ENCODE data around the gene S100A3. TPM values are rescaled to one million over a fixed set of nuclear protein-coding genes. Genes with fewer than 3 reads are reported as not detected.
"Not testable (repeated sequence)": the region's sequence is repeated elsewhere in the genome, so short reads cannot be mapped to it uniquely, and the experiment has no call there.

S100A3 gene
- total RNA-seq, 1 donor from 2014 or later: 0.46 TPM

GRCh38 chr1:153531638-153532037 lies 17.4 kb downstream of the S100A3 start:
- Mint-ChIP-seq H3K4me3 (ENCODE audit: low read depth) (no peak overlapping the region), H3K27me3 (no peaks in the 10 kb centered on the region), H3K9me3 (ENCODE audit: low read depth) (no peaks in the 10 kb centered on the region), H3K27ac (no peak overlapping the region), H3K4me1 (ENCODE audit: low read depth) (peaks cover 22% of the 10 kb centered on the region), H3K36me3 (ENCODE audit: insufficient read depth) (no peaks in the 10 kb centered on the region)
- no peak for DNase-seq (ENCODE audit: low spot score, unreplicated experiment)
- no peak for TF ChIP-seq CTCF (IDR thresholded peaks at IDR 0.05; ENCODE audit: unreplicated experiment)

- H3K27me3 Mint-ChIP-seq: no peaks in the 10 kb centered on the region
- no peak for DNase-seq (ENCODE audit: low spot score, unreplicated experiment)
- no peaks in the 10 kb centered on the region for H3K9me3 Mint-ChIP-seq (ENCODE audit: low read depth)
- no peak overlapping the region for H3K27ac Mint-ChIP-seq
- TF ChIP-seq CTCF (IDR thresholded peaks at IDR 0.05; ENCODE audit: unreplicated experiment): no peak
- H3K4me1 Mint-ChIP-seq (ENCODE audit: low read depth): peaks cover 19% of the 10 kb centered on the region
- no peak overlapping the region for H3K4me3 Mint-ChIP-seq (ENCODE audit: low read depth)
- no peaks in the 10 kb centered on the region for H3K36me3 Mint-ChIP-seq (ENCODE audit: insufficient read depth)
Measured at GRCh38 chr1:153527683-153528040, 21.4 kb downstream of the S100A3 start.

- Mint-ChIP-seq H3K27ac (no peak overlapping the region), H3K9me3 (ENCODE audit: low read depth) (no peaks in the 10 kb centered on the region), H3K27me3 (no peaks in the 10 kb centered on the region), H3K4me3 (ENCODE audit: low read depth) (no peak overlapping the region), H3K36me3 (ENCODE audit: insufficient read depth) (no peaks in the 10 kb centered on the region), H3K4me1 (ENCODE audit: low read depth) (peaks cover 14% of the 10 kb centered on the region)
- no peak for TF ChIP-seq CTCF (IDR thresholded peaks at IDR 0.05; ENCODE audit: unreplicated experiment)
- DNase-seq (ENCODE audit: low spot score, unreplicated experiment): no peak
Measured at GRCh38 chr1:153527023-153527682, 21.9 kb downstream of the S100A3 start.

GRCh38 chr1:153526132-153526543 lies 22.9 kb downstream of the S100A3 start:
- H3K27me3 Mint-ChIP-seq: no peaks in the 10 kb centered on the region

GRCh38 chr1:153525088-153525728 lies 23.9 kb downstream of the S100A3 start:
- Mint-ChIP-seq H3K36me3 (ENCODE audit: insufficient read depth) (no peaks in the 10 kb centered on the region), H3K27me3 (no peaks in the 10 kb centered on the region), H3K4me3 (ENCODE audit: low read depth) (no peak overlapping the region), H3K9me3 (ENCODE audit: low read depth) (no peaks in the 10 kb centered on the region), H3K4me1 (ENCODE audit: low read depth) (peaks cover 24% of the 10 kb centered on the region), H3K27ac (peak overlapping the region; percentile 37)
- TF ChIP-seq CTCF (IDR thresholded peaks at IDR 0.05; ENCODE audit: unreplicated experiment): no peak
- DNase-seq (ENCODE audit: low spot score, unreplicated experiment): no peak

More at GRCh38 chr1:153526132-153526543, 22.9 kb downstream of the S100A3 start:
- TF ChIP-seq CTCF (IDR thresholded peaks at IDR 0.05; ENCODE audit: unreplicated experiment): no peak
- Mint-ChIP-seq H3K36me3 (ENCODE audit: insufficient read depth) (no peaks in the 10 kb centered on the region), H3K4me3 (ENCODE audit: low read depth) (no peak overlapping the region), H3K27ac (no peak overlapping the region), H3K4me1 (ENCODE audit: low read depth) (peaks cover 15% of the 10 kb centered on the region), H3K9me3 (ENCODE audit: low read depth) (no peaks in the 10 kb centered on the region)
- DNase-seq (ENCODE audit: low spot score, unreplicated experiment): no peak

GRCh38 chr1:153522353-153523048 lies 26.6 kb downstream of the S100A3 start:
- H3K27ac Mint-ChIP-seq: peak overlapping the region; percentile 60
- DNase-seq (ENCODE audit: low spot score, unreplicated experiment); H3K9me3 Mint-ChIP-seq (ENCODE audit: low read depth); H3K4me3 Mint-ChIP-seq (ENCODE audit: low read depth); H3K36me3 Mint-ChIP-seq (ENCODE audit: insufficient read depth); H3K27me3 Mint-ChIP-seq: not testable (repeated sequence)
- H3K4me1 Mint-ChIP-seq (ENCODE audit: low read depth): peaks cover 28% of the 10 kb centered on the region

GRCh38 chr1:153521808-153522207 lies 27.2 kb downstream of the S100A3 start:
- not testable (repeated sequence) for H3K9me3 Mint-ChIP-seq (ENCODE audit: low read depth); H3K27ac Mint-ChIP-seq; DNase-seq (ENCODE audit: low spot score, unreplicated experiment); H3K4me3 Mint-ChIP-seq (ENCODE audit: low read depth); H3K36me3 Mint-ChIP-seq (ENCODE audit: insufficient read depth); H3K27me3 Mint-ChIP-seq
- peaks cover 28% of the 10 kb centered on the region for H3K4me1 Mint-ChIP-seq (ENCODE audit: low read depth)

Measured in progenitor cell of endocrine pancreas (in vitro differentiated cells).